Body of pancreas (tissue), 4 donors: ENCODE data around the gene EXOC3L2.

ENCODE experiments used
- POLR2A ChIP-seq, 3 donors: fragments of 450-650 bp; IDR thresholded peaks; one replicate each; pipeline ENCODE4 v1.6.1; 2016; ENCODE audit warnings: antibody characterized with exemption in 3 of 3, mild to moderate bottlenecking in 2 of 3
- TF ChIP-seq, protein P1 (sequence below), 7 experiments: fragments of 450-650 bp in 4 of 7; fragments of 200-600 bp in 3 of 7; sonication (generic) in 3 of 7; IDR thresholded peaks; one replicate each; pipeline ENCODE4 v1.5.1; 2016 to 2019; ENCODE audit warnings: antibody characterized with exemption in 7 of 7

- no peak for TF ChIP-seq POLR2A (IDR thresholded peaks at IDR 0.05)
- TF ChIP-seq, protein P1, sequence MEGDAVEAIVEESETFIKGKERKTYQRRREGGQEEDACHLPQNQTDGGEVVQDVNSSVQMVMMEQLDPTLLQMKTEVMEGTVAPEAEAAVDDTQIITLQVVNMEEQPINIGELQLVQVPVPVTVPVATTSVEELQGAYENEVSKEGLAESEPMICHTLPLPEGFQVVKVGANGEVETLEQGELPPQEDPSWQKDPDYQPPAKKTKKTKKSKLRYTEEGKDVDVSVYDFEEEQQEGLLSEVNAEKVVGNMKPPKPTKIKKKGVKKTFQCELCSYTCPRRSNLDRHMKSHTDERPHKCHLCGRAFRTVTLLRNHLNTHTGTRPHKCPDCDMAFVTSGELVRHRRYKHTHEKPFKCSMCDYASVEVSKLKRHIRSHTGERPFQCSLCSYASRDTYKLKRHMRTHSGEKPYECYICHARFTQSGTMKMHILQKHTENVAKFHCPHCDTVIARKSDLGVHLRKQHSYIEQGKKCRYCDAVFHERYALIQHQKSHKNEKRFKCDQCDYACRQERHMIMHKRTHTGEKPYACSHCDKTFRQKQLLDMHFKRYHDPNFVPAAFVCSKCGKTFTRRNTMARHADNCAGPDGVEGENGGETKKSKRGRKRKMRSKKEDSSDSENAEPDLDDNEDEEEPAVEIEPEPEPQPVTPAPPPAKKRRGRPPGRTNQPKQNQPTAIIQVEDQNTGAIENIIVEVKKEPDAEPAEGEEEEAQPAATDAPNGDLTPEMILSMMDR (IDR thresholded peaks at IDR 0.05): no peak
Measured at GRCh38 chr19:45293682-45294081, 48.5 kb upstream of the EXOC3L2 start.
